Transverse colon (tissue), 3 donors: ENCODE data around the gene RAB36.

Experiments used
- POLR2A ChIP-seq: fragments of 450-650 bp; IDR thresholded peaks from one replicate; pipeline ENCODE4 v1.6.1; 2016; ENCODE audit warnings: antibody characterized with exemption, mild to moderate bottlenecking, moderate library complexity
- TF ChIP-seq, protein P1 (sequence below), 5 experiments: fragments of 200-600 bp in 3 of 5; fragments of 450-650 bp in 2 of 5; sonication (generic) in 3 of 5; IDR thresholded peaks; 1 replicate in 2 of 5; 2 replicates in 3 of 5; pipeline ENCODE4 v1.5.1; 2016 to 2017; ENCODE audit warnings: antibody characterized with exemption in 5 of 5, inconsistent platforms in 3 of 5, mild to moderate bottlenecking in 2 of 5, moderate library complexity in 1 of 5

GRCh38 chr22:23103199-23103954 lies 41.9 kb upstream of the RAB36 start:
- no peak for TF ChIP-seq POLR2A
- TF ChIP-seq, protein P1, sequence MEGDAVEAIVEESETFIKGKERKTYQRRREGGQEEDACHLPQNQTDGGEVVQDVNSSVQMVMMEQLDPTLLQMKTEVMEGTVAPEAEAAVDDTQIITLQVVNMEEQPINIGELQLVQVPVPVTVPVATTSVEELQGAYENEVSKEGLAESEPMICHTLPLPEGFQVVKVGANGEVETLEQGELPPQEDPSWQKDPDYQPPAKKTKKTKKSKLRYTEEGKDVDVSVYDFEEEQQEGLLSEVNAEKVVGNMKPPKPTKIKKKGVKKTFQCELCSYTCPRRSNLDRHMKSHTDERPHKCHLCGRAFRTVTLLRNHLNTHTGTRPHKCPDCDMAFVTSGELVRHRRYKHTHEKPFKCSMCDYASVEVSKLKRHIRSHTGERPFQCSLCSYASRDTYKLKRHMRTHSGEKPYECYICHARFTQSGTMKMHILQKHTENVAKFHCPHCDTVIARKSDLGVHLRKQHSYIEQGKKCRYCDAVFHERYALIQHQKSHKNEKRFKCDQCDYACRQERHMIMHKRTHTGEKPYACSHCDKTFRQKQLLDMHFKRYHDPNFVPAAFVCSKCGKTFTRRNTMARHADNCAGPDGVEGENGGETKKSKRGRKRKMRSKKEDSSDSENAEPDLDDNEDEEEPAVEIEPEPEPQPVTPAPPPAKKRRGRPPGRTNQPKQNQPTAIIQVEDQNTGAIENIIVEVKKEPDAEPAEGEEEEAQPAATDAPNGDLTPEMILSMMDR (IDR thresholded peaks at IDR 0.05), result no peak
